Esophagus muscularis mucosa (tissue), 3 donors: ENCODE measurements around the gene EPHA6.

Experiments
- CTCF ChIP-seq, 3 experiments: fragments of 200-600 bp in 2 of 3; fragments of 450-650 bp in 1 of 3; sonication (generic) in 2 of 3; IDR thresholded peaks; one replicate each; pipeline ENCODE4 v1.5.1; 2017 to 2019; ENCODE audit warnings: antibody characterized with exemption in 3 of 3, mild to moderate bottlenecking in 2 of 3, moderate library complexity in 1 of 3
- EP300 ChIP-seq: sonication (generic); formaldehyde crosslinking; IDR thresholded peaks from one replicate; pipeline ENCODE4 v1.6.1; 2017; ENCODE audit warnings: antibody characterized with exemption

GRCh38 chr3:97470481-97470880 is 656.1 kb downstream of the EPHA6 start:
- TF ChIP-seq EP300 (no peak), CTCF (IDR thresholded peaks at IDR 0.05) (no peak)
